Endodermal cell (in vitro differentiated cells): ENCODE results near the gene MUC2. TPM values are rescaled to one million over a fixed set of nuclear protein-coding genes. Genes with fewer than 3 reads are reported as not detected.
A peak's percentile ranks its signal among the peaks of the same experiment; 100 is the strongest.

ENCODE experiments used
- DNase-seq: peaks from one replicate; pipeline ENCODE4 v3.0.0-alpha.2; 2017
- H3K27ac ChIP-seq: 2 replicates; pipeline ENCODE4 v1.5.1; 2013; ENCODE audit warnings: mild to moderate bottlenecking, low read depth, low read length, moderate library complexity
- H3K27me3 ChIP-seq: 2 replicates; pipeline ENCODE4 v1.6.1; 2013; ENCODE audit warnings: mild to moderate bottlenecking, low read length, moderate library complexity; ENCODE audit not compliant: insufficient read depth, control insufficient read depth, poor library complexity, severe bottlenecking
- H3K36me3 ChIP-seq: 2 replicates; pipeline ENCODE4 v1.7.0; 2013; ENCODE audit warnings: mild to moderate bottlenecking, low read length, moderate library complexity; ENCODE audit not compliant: control insufficient read depth, insufficient read depth
- H3K4me1 ChIP-seq: one replicate; pipeline ENCODE4 v1.7.0; 2013; ENCODE audit warnings: low read length; ENCODE audit not compliant: control insufficient read depth, insufficient read depth
- H3K4me3 ChIP-seq: 2 replicates; pipeline ENCODE4 v1.5.1; 2013; ENCODE audit warnings: mild to moderate bottlenecking, low read length, moderate library complexity
- H3K9ac ChIP-seq: 2 replicates; pipeline ENCODE4 v1.6.1; 2013; ENCODE audit warnings: mild to moderate bottlenecking, low read length, moderate library complexity; ENCODE audit not compliant: poor library complexity, severe bottlenecking; ENCODE audit errors: extremely low read depth
- H3K9me3 ChIP-seq: 2 replicates; pipeline ENCODE4 v1.6.1; 2013; ENCODE audit warnings: mild to moderate bottlenecking, low read length, moderate library complexity; ENCODE audit not compliant: control insufficient read depth
- H3K27ac Mint-ChIP-seq: 2 replicates; pipeline ENCODE4 v1.8.0; 2020; ENCODE audit warnings: mixed read lengths
- H3K27me3 Mint-ChIP-seq: 2 replicates; pipeline ENCODE4 v1.8.0; 2021; ENCODE audit warnings: mild to moderate bottlenecking, mixed read lengths; ENCODE audit not compliant: insufficient read depth
- H3K36me3 Mint-ChIP-seq: 2 replicates; pipeline ENCODE4 v1.8.0; 2020; ENCODE audit warnings: low read depth, mixed read lengths
- H3K4me1 Mint-ChIP-seq: 2 replicates; pipeline ENCODE4 v1.8.0; 2020; ENCODE audit warnings: mixed read lengths
- H3K4me3 Mint-ChIP-seq: 2 replicates; pipeline ENCODE4 v1.8.0; 2020; ENCODE audit warnings: mild to moderate bottlenecking, moderate library complexity, mixed read lengths
- H3K9me3 Mint-ChIP-seq: 2 replicates; pipeline ENCODE4 v1.8.0; 2020; ENCODE audit warnings: mild to moderate bottlenecking, mixed read lengths
- WGBS, 2 experiments: methylation state at CpG; one replicate each; pipeline versions ENCODE4 v1.1.5 to v1.1.7; 2013; ENCODE audit warnings: missing lambda C conversion rate in 2 of 2, mixed read lengths in 1 of 2; ENCODE audit not compliant: insufficient coverage in 1 of 2, insufficient read length in 1 of 2; 5-methylcytosine and 5-hydroxymethylcytosine counted together
- total RNA-seq, 2 donors: library from RNA; stranded (reverse); fragmentation: NEBNext Ultra II Directional in 1 of 2; extraction: Animal tissue kit (Norgen Biotek cat#: 25700) in 1 of 2; gene quantifications; 2 replicates in 1 of 2; 3 replicates in 1 of 2; pipeline ENCODE4 v1.2.1, GENCODE V29; 2021
- TF ChIP-seq, protein P1 (sequence below): fragments of 200-600 bp; sonication (generic); conservative IDR thresholded peaks from 2 replicates; pipeline ENCODE4 v1.5.0; 2021; ENCODE audit warnings: antibody characterized with exemption, mild to moderate bottlenecking

MUC2 gene
- total RNA-seq, 2 donors from 2014 or later = not detected

DNA sequence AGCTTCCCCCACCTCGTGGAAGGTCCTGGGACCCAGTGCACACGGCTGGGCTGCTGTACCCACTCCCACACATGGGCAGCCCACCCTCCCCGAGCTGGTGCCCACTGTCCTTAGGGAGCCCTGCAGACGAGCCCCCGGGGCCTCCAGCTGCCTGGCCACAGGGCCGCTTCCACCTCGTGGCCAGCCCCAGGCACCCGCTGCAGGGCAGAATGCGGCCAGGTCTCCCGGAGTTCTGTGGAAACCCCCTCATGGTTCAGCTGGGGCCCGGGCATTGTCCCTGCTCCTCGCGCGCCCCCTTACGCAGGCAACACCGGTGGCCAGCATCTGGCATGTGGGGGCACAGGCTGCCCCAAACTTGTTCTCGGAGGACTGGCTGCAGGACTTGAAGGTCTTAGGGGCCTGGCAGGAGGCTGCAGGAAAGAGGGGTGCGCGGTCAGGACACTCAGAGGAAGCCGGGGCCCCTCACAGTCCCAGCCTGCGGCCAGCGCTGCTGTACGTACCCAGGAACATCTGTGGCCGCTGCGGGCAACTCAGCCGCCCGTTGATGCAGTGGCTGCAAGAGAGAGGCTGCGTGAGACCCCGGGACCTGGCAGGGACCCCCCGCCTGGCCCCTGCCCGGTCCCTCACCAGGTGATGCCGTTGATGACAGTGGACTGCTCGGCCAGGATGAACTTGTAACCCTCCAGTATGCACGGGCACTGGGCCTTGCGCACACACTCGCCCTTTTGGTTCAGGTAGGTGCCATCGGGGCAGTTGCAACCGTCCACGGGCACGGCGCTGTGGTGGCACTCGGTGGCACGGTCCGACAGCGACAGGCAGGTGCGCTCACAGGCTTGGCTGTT is 47.8 kb upstream of the MUC2 start:
- TF ChIP-seq, protein P1, sequence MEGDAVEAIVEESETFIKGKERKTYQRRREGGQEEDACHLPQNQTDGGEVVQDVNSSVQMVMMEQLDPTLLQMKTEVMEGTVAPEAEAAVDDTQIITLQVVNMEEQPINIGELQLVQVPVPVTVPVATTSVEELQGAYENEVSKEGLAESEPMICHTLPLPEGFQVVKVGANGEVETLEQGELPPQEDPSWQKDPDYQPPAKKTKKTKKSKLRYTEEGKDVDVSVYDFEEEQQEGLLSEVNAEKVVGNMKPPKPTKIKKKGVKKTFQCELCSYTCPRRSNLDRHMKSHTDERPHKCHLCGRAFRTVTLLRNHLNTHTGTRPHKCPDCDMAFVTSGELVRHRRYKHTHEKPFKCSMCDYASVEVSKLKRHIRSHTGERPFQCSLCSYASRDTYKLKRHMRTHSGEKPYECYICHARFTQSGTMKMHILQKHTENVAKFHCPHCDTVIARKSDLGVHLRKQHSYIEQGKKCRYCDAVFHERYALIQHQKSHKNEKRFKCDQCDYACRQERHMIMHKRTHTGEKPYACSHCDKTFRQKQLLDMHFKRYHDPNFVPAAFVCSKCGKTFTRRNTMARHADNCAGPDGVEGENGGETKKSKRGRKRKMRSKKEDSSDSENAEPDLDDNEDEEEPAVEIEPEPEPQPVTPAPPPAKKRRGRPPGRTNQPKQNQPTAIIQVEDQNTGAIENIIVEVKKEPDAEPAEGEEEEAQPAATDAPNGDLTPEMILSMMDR = no peak
- Mint-ChIP-seq H3K9me3 (no peaks in the 10 kb centered on the region), H3K27ac (no peak overlapping the region), H3K36me3 (no peaks in the 10 kb centered on the region), H3K4me3 (no peak overlapping the region), H3K27me3 (no peaks in the 10 kb centered on the region), H3K4me1 (no peaks in the 10 kb centered on the region)
- Histone ChIP-seq H3K27ac (no peak overlapping the region), H3K9ac (no peak overlapping the region), H3K4me3 (no peak overlapping the region), H3K36me3 (no peaks in the 10 kb centered on the region), H3K4me1 (no peaks in the 10 kb centered on the region), H3K27me3 (no peaks in the 10 kb centered on the region), H3K9me3 (no peaks in the 10 kb centered on the region)
- WGBS, 2 experiments = 93 to 95% methylated on average over 35 to 46 of the region's 46 CpGs
- DNase-seq = no peak

DNA sequence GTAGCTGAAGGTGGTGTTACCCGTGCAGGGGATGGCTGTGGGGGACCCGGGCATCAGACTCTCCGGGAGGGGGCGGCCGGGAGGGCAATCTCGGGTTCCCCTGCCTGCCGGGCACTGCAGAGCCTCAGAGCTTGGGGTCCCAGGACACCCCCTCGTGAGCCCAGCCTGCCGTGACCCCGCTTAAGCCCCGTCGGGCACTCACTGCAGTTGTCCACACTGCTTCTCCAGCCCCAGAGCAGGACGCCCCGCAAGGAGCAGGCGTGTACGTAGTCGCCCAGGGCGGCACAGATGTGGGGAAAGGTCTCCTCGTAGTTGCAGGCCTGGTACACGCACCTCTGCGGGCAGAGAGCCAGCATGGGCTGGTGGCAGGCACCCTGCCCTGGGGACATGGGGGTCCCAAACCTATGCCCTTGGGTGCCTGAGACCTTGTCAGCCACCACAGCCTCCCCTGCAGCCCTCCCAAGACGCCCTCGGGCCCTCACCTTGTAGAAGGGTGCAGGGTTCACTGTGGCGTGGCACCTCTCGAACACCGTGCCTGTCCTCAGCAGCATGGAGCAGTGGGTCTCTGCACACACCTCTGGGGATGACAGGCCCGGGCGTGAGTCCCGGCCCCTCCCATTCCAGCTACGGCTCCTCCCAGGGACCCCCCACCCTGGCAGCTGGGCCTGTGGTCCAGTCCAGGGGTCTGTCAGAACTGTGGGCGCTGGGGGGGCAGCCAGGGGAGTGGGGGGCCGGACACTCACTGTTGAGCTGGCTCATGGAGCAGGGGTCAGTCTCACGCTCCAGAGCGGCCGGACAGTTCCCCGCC is 47.0 kb upstream of the MUC2 start:
- Histone ChIP-seq H3K4me3 (no peak overlapping the region), H3K4me1 (no peaks in the 10 kb centered on the region), H3K27me3 (no peaks in the 10 kb centered on the region), H3K27ac (no peak overlapping the region), H3K9me3 (no peaks in the 10 kb centered on the region), H3K9ac (no peak overlapping the region), H3K36me3 (no peaks in the 10 kb centered on the region)
- no peak overlapping the region for H3K4me3 Mint-ChIP-seq
- no peaks in the 10 kb centered on the region for H3K4me1 Mint-ChIP-seq
- H3K27ac Mint-ChIP-seq = no peak overlapping the region
- no peaks in the 10 kb centered on the region for H3K9me3 Mint-ChIP-seq
- TF ChIP-seq, protein P1 = no peak
- H3K36me3 Mint-ChIP-seq = no peaks in the 10 kb centered on the region
- WGBS, 2 experiments = 92 to 95% methylated on average over 28 to 36 of the region's 36 CpGs
- no peaks in the 10 kb centered on the region for H3K27me3 Mint-ChIP-seq
- DNase-seq = no peak

DNA sequence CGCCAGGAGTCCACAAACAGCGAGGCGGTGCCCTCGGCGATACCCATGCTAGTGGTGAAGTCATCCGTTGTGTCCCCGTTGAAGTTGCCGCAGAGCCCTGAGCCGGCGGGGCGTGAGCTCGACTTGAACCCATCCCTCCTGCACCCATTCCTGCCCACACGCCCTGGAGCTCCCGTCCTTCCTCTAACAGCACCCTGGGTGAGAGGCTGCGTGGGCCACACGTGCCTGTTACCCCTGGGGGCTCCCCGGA is 46.5 kb upstream of the MUC2 start:
- Histone ChIP-seq H3K9ac (no peak overlapping the region), H3K4me1 (no peaks in the 10 kb centered on the region), H3K4me3 (no peak overlapping the region), H3K9me3 (no peaks in the 10 kb centered on the region), H3K27me3 (no peaks in the 10 kb centered on the region), H3K36me3 (no peaks in the 10 kb centered on the region), H3K27ac (no peak overlapping the region)
- peak overlapping the region; percentile 64 for H3K27ac Mint-ChIP-seq
- WGBS, 2 experiments = 94% methylated on average over 7 to 17 of the region's 17 CpGs
- no peaks in the 10 kb centered on the region for H3K4me1 Mint-ChIP-seq
- H3K9me3 Mint-ChIP-seq = no peaks in the 10 kb centered on the region
- no peak overlapping the region for H3K4me3 Mint-ChIP-seq
- TF ChIP-seq, protein P1 = no peak
- no peaks in the 10 kb centered on the region for H3K27me3 Mint-ChIP-seq
- H3K36me3 Mint-ChIP-seq = no peaks in the 10 kb centered on the region
- no peak for DNase-seq
